Measurements from ENCODE around the gene NINJ2. TPM values are rescaled to one million over a fixed set of nuclear protein-coding genes. Genes with fewer than 3 reads are reported as not detected.
"Not testable (repeated sequence)": the region's sequence is repeated elsewhere in the genome, so short reads cannot be mapped to it uniquely, and the experiment has no call there.

The NINJ2 gene
- total RNA-seq, 4 donors from 2014 or later, result 0.97 to 5.4 (median 2.3) TPM; not detected in 1

GRCh38 chr12:633731-634130 lies 29.5 kb downstream of the NINJ2 start:
- Histone ChIP-seq H3K4me3 (no peak overlapping the region), H3K27ac (no peak overlapping the region), H3K9me3 (no peaks in the 10 kb centered on the region), H3K36me3 (no peaks in the 10 kb centered on the region), H3K27me3 (no peaks in the 10 kb centered on the region), H3K4me1 (peaks cover 0 to 9% of the 10 kb centered on the region in 2 donors)
- TF ChIP-seq POLR2A (IDR thresholded peaks at IDR 0.05), result no peak
- TF ChIP-seq, protein P1, sequence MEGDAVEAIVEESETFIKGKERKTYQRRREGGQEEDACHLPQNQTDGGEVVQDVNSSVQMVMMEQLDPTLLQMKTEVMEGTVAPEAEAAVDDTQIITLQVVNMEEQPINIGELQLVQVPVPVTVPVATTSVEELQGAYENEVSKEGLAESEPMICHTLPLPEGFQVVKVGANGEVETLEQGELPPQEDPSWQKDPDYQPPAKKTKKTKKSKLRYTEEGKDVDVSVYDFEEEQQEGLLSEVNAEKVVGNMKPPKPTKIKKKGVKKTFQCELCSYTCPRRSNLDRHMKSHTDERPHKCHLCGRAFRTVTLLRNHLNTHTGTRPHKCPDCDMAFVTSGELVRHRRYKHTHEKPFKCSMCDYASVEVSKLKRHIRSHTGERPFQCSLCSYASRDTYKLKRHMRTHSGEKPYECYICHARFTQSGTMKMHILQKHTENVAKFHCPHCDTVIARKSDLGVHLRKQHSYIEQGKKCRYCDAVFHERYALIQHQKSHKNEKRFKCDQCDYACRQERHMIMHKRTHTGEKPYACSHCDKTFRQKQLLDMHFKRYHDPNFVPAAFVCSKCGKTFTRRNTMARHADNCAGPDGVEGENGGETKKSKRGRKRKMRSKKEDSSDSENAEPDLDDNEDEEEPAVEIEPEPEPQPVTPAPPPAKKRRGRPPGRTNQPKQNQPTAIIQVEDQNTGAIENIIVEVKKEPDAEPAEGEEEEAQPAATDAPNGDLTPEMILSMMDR (IDR thresholded peaks at IDR 0.05), result no peak
- intact Hi-C loops (cut with DNase I; ENCODE audit: low total_unique reads), result no loop called here
- no peak for DNase-seq

DNA sequence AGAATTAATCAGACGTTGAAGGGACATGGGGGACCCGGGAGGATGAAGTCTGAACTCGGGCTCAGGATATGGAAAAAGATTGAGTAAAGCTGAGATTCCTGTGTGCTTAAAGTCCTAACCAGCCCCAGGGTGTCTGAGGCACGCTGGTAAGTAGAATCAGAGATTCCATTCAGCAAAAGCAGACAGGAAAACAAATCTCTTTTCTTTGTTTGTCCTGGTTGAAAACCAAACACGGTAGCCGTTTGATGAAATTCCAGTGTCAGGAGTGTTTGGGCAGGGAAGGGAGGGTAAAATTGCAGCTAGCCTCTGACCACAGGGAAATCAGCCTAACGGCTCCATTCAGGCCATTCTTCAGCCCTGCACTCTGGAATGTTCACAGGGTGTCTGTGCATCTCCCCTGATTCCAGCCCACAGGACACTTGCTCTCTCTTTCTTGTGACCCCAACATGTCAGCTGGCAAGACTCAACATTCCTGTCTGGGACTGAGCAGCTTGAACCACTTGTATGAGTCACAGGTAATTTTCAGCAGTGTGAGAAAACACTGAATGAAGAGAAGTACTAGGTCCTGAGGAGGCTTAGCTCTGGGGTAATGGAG lies 31.0 kb downstream of the NINJ2 start:
- no peak for TF ChIP-seq POLR2A (IDR thresholded peaks at IDR 0.05)
- TF ChIP-seq, protein P1 (IDR thresholded peaks at IDR 0.05), result no peak
- H3K4me1 ChIP-seq, result peaks cover 0 to 9% of the 10 kb centered on the region in 2 donors
- no peaks in the 10 kb centered on the region for H3K27me3 ChIP-seq
- H3K4me3 ChIP-seq, result no peak overlapping the region
- H3K36me3 ChIP-seq, result no peaks in the 10 kb centered on the region
- DNase-seq, result no peak
- H3K9me3 ChIP-seq, result no peaks in the 10 kb centered on the region
- H3K27ac ChIP-seq, result peak overlapping the region; percentile 69 to 75
- intact Hi-C loops (cut with DNase I; ENCODE audit: low total_unique reads), result no loop called here

DNA sequence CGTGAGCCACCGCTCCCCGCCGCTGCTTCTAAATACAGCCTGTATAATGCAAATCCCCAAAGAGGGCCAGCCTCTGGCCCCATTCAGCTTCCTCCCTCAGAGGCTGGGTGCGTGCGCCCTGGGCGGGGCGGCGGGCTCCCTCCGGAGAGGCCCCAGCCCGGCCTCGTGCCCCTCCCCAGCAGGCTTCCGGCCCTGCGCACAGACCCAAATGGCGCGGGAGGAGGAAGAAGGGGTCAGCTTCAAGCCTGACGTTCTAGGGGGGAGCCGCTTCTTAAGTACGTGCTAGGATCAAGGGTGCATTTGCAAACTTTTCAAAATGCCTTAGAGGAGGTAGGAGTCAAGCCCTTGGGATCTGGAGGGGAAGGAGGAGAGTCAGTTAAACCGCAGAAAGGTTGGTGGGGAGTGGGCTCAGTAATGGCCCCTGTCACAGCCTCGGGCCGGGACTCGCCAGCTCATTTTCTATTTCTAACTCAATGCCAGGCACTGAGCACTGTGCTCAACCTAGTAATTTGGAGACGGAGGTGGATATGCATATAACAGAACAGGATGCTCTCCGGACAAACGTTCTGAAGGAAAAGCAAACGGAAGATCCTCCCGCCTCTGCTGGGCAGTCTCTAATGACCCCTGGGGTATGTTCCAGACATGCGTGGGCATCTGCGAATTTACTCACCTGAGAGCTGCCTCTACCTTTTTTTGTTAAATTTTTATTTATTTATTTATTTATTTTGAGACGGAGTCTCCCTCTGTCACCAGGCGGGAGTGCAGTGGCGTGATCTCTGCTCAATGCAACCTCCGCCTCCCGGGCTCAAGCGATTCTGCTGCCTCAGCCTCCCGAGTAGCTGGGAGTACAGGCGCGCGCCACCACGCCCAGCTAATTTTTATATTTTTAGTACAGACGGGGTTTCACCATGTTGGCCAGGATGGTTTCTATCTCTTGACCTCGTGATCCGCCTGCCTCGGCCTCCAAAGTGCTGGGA lies 32.3 kb downstream of the NINJ2 start:
- intact Hi-C loops (cut with DNase I; ENCODE audit: low total_unique reads), result no loop called here
- DNase-seq, result peak in 1 of 2 donors; percentile 38
- Histone ChIP-seq H3K36me3 (no peaks in the 10 kb centered on the region), H3K4me3 (peak overlapping the region in 1 of 2 donors; percentile 12), H3K4me1 (peaks cover 0 to 9% of the 10 kb centered on the region in 2 donors), H3K27ac (peak overlapping the region; percentile 69 to 75), H3K9me3 (no peaks in the 10 kb centered on the region), H3K27me3 (no peaks in the 10 kb centered on the region)
- TF ChIP-seq, protein P1 (IDR thresholded peaks at IDR 0.05), result no peak
- no peak for TF ChIP-seq POLR2A (IDR thresholded peaks at IDR 0.05)

- H3K4me1 ChIP-seq; H3K27ac ChIP-seq; DNase-seq; H3K4me3 ChIP-seq; H3K9me3 ChIP-seq; H3K27me3 ChIP-seq; H3K36me3 ChIP-seq; intact Hi-C loops (cut with DNase I; ENCODE audit: low total_unique reads): not testable (repeated sequence)
Observed at GRCh38 chr12:628742-629078, 34.5 kb downstream of the NINJ2 start.

DNA sequence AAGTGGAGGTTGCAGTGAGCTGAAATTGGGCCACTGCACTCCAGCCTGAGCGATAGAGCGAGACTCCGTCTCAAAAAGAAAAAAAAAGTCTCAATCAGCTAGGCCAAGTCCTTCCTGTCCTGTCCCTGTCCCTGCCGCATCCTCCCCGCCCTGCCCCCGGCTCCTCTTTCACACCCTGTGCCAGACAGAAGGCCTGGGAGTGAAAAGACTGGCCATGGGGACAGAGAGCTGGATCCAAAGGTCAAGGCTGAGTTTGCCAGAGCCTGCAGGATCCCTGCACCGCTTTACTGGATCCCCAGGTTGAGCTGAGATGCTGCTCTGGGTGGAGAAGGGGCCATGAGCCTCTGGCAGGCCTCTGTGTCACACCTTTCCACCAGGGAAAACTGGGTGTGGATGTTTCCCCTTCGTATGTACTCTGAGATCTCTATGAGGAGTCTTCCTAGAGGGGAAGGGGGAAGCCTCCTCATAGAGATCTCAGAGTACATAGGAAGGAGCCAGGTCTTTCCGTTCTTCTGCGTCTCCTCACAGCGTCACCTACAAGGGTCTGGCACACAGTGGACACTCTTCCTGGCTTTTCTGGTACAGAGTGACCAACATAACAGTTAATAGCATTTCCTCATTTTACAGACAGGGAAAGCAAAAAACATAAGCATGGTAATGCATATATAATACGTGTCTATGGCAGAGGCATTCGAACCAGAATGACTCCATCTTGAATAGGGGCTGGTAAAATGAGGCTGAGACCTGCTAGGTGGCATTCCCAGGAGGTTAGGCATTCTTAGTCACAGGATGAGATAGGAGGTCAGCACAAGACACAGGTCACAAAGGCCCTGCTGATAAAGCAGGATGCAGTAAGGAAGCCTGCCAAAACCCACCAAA lies 35.1 kb downstream of the NINJ2 start:
- Histone ChIP-seq H3K27me3 (no peaks in the 10 kb centered on the region), H3K9me3 (no peaks in the 10 kb centered on the region), H3K4me1 (peaks cover 0 to 9% of the 10 kb centered on the region in 2 donors), H3K4me3 (no peak overlapping the region), H3K36me3 (no peaks in the 10 kb centered on the region), H3K27ac (no peak overlapping the region)
- DNase-seq, result no peak
- intact Hi-C loops (cut with DNase I; ENCODE audit: low total_unique reads), result no loop called here
- TF ChIP-seq POLR2A (IDR thresholded peaks at IDR 0.05), result no peak
- TF ChIP-seq, protein P1 (IDR thresholded peaks at IDR 0.05), result no peak
